HepG2 (cell line): Measurements from ENCODE around the gene HS3ST5. TPM values are rescaled to one million over a fixed set of nuclear protein-coding genes. Genes with fewer than 3 reads are reported as not detected.

Source experiments
- ATAC-seq: fragments of 200-7000 bp; cut with Tn5 transposase; 3 replicates; pipeline ENCODE4 v1.9.1; 2020; ENCODE audit warnings: mild to moderate bottlenecking, moderate library complexity
- BruUV-seq: library from RNA; stranded (reverse); fragments of 400-500 nt; replicated peaks from 2 replicates; lab custom pipeline; 2021; lab: Mats Ljungman, UMichigan
- CTCF ChIA-PET: fragments of 300-600 bp; formaldehyde crosslinking; extraction: SDS; loops from one replicate; lab custom pipeline; 2021; ENCODE audit warnings: low total read pairs, inconsistent platforms, low intra/inter-chr PET ratio; lab: Yijun Ruan, JAX
- POLR2A ChIA-PET: fragments of 350-600 bp; sonication (Branson Sonifier 250); formaldehyde crosslinking; loops from one replicate; lab custom pipeline; 2020; ENCODE audit warnings: antibody characterized with exemption, inconsistent platforms; lab: Yijun Ruan, JAX
- DNase-seq: peaks from one replicate; pipeline ENCODE4 v3.0.0-alpha.2; 2015; ENCODE audit warnings: low spot score
- FAIRE-seq: peaks from 3 replicates; lab custom pipeline; 2011; peaks lifted over from hg19 to GRCh38; lab: Jason Lieb, UNC
- H2AFZ ChIP-seq: one replicate; pipeline ENCODE4 v1.6.1; 2011; ENCODE audit warnings: low read length, inconsistent platforms
- H3K27ac ChIP-seq: fragments of 300-600 bp; 3 replicates; pipeline ENCODE4 v1.8.0; 2011; ENCODE audit warnings: mixed run types, mild to moderate bottlenecking, mixed read lengths, low read length, inconsistent platforms; ENCODE audit not compliant: insufficient read depth; ENCODE audit errors: extremely low read length
- H3K27me3 ChIP-seq, 2 experiments: fragments of 200-600 bp in 1 of 2; 2 replicates in 1 of 2; 3 replicates in 1 of 2; pipeline versions ENCODE4 v1.6.0 to v1.8.0; 2011; ENCODE audit warnings: low read length in 2 of 2, mild to moderate bottlenecking in 2 of 2, moderate library complexity in 2 of 2, inconsistent platforms in 1 of 2; ENCODE audit not compliant: insufficient read depth in 2 of 2, control insufficient read depth in 1 of 2
- H3K36me3 ChIP-seq, 2 experiments: fragments of 200-600 bp in 1 of 2; replicated peaks in 1 of 2; 2 replicates in 1 of 2; 3 replicates in 1 of 2; pipeline versions ENCODE4 v1.5.1 to v1.8.0; 2011; ENCODE audit warnings: low read length in 2 of 2, inconsistent platforms in 1 of 2; ENCODE audit not compliant: insufficient read depth in 2 of 2, control insufficient read depth in 1 of 2
- H3K4me1 ChIP-seq: 2 replicates; pipeline ENCODE4 v1.5.1; 2012; ENCODE audit warnings: low read length, inconsistent platforms; ENCODE audit not compliant: insufficient read depth
- H3K4me2 ChIP-seq: 2 replicates; pipeline ENCODE4 v1.6.0; 2011; ENCODE audit warnings: low read depth, low read length, inconsistent platforms
- H3K4me3 ChIP-seq, 3 experiments: fragments of 200-600 bp in 1 of 3; sonication (generic), shearing (Covaris generic) in 1 of 3; replicated peaks in 1 of 3; 2 replicates each; pipeline ENCODE4 v1.5.1; 2011 to 2016; ENCODE audit warnings: low read length in 3 of 3, inconsistent platforms in 2 of 3, low read depth in 2 of 3, mild to moderate bottlenecking in 2 of 3, control low read depth in 1 of 3, mixed read lengths in 1 of 3; ENCODE audit not compliant: insufficient read depth in 1 of 3
- H3K79me2 ChIP-seq: one replicate; pipeline ENCODE4 v1.6.1; 2011; ENCODE audit warnings: low read length, inconsistent platforms; ENCODE audit not compliant: insufficient read depth
- H3K9ac ChIP-seq: 2 replicates; pipeline ENCODE4 v1.6.0; 2011; ENCODE audit warnings: mild to moderate bottlenecking, low read depth, low read length, inconsistent platforms; ENCODE audit not compliant: insufficient read depth
- H3K9me3 ChIP-seq: 2 replicates; pipeline ENCODE4 v1.5.1; 2012; ENCODE audit warnings: mild to moderate bottlenecking, low read length
- H4K20me1 ChIP-seq: 2 replicates; pipeline ENCODE4 v1.6.0; 2011; ENCODE audit warnings: inconsistent platforms, mild to moderate bottlenecking, low read length, moderate library complexity; ENCODE audit not compliant: insufficient read depth
- ATF7 ChIP-seq, 2 experiments: fragments of 450-650 bp in 1 of 2; sonication (generic) in 1 of 2; formaldehyde crosslinking in 1 of 2; IDR thresholded peaks; 2 replicates each; pipeline versions ENCODE4 v1.4.0 to v1.6.1; 2016 to 2020; ENCODE audit warnings: antibody characterized with exemption in 1 of 2, mild to moderate bottlenecking in 1 of 2, missing genetic modification reagents in 1 of 2
- CREB1 ChIP-seq, 2 experiments: fragments of 450-650 bp in 1 of 2; IDR thresholded peaks; 2 replicates each; pipeline ENCODE4 v1.6.1; 2016 to 2017; ENCODE audit warnings: control low read depth in 1 of 2, mild to moderate bottlenecking in 1 of 2, missing compliant biosample characterization in 1 of 2, missing genetic modification characterization in 1 of 2
- DNMT1 ChIP-seq: sonication (generic); formaldehyde crosslinking; IDR thresholded peaks from 2 replicates; pipeline ENCODE4 v1.5.1; 2020; ENCODE audit warnings: mild to moderate bottlenecking, missing genetic modification reagents
- HDAC2 ChIP-seq: sonication (generic); formaldehyde crosslinking; IDR thresholded peaks from 2 replicates; pipeline ENCODE4 v1.4.0; 2020; ENCODE audit warnings: missing genetic modification reagents
- HMG20A ChIP-seq: IDR thresholded peaks from 2 replicates; pipeline ENCODE4 v1.6.1; 2016; ENCODE audit warnings: borderline replicate concordance
- NR2F2 ChIP-seq: IDR thresholded peaks from 2 replicates; pipeline ENCODE4 v1.6.1; 2012; ENCODE audit warnings: low read depth, inconsistent platforms, borderline replicate concordance
- PAXIP1 ChIP-seq: sonication (generic); formaldehyde crosslinking; conservative IDR thresholded peaks from 2 replicates; pipeline ENCODE4 v1.4.0; 2020; ENCODE audit warnings: mild to moderate bottlenecking, missing genetic modification reagents, moderate library complexity
- ZNF44 ChIP-seq: sonication (generic); formaldehyde crosslinking; IDR thresholded peaks from 2 replicates; pipeline ENCODE4 v1.5.1; 2020; ENCODE audit warnings: mild to moderate bottlenecking, missing genetic modification reagents
- in situ Hi-C: cut with HindIII; loops from 2 replicates; pipeline ENCODE4 v1.10.0; 2017; ENCODE audit warnings: low pct_unique_long_range_greater_than_20kb; ENCODE audit not compliant: extremely low pct_ligation_motif_present
- intact Hi-C: fragments of 100-400 bp; cut with micrococcal nuclease; formaldehyde crosslinking; loops from one replicate; pipeline ENCODE4 v1.10.0; 2022; ENCODE audit not compliant: unreplicated experiment
- polyA plus RNA-seq, 8 experiments: library from polyadenylated mRNA; depleted of rRNA in 3 of 8; stranded (reverse) in 7 of 8; unstranded in 1 of 8; fragments of >200 nt; fragmentation: Illumina TruSeq in 4 of 8; extraction: Trizol in 4 of 8; gene quantifications; 2 replicates each; pipeline versions ENCODE4 v1.2.1 to v1.2.3, GENCODE V29; 2011 to 2016; ENCODE audit warnings: low read depth in 4 of 8, missing spikeins in 1 of 8, mixed read lengths in 1 of 8; ENCODE audit not compliant: insufficient read depth in 1 of 8
- total RNA-seq, 5 experiments: library from RNA; depleted of rRNA; stranded (reverse); fragments of >200 nt; fragmentation: Illumina TruSeq; extraction: Trizol; gene quantifications; 2 replicates each; pipeline ENCODE4 v1.2.3, GENCODE V29; 2016; ENCODE audit warnings: low read depth in 1 of 5
- TF ChIP-seq, protein P1 (sequence below): sonication (generic); formaldehyde crosslinking; IDR thresholded peaks from 2 replicates; pipeline ENCODE4 v1.5.0; 2020; ENCODE audit warnings: missing genetic modification reagents, mild to moderate bottlenecking, borderline replicate concordance

Gene HS3ST5
- total and polyA plus RNA-seq, 2 of the 13 experiments (the other 11 are each of a cell fraction or from before 2014, with no cell fraction given), result 1.1 to 1.6 TPM

GRCh38 chr6:114366899-114367298, 24.1 kb upstream of the HS3ST5 start:
- H3K4me1 ChIP-seq, result peaks cover 15% of the 10 kb centered on the region
- DNase-seq, result no peak
- no peaks in the 10 kb centered on the region for H3K36me3 ChIP-seq
- intact Hi-C loops, result no loop called here
- POLR2A ChIA-PET, result no interaction called here
- H3K9ac ChIP-seq, result no peak overlapping the region
- TF ChIP-seq PAXIP1 (CRISPR knock-in tag), result no peak
- no peak for TF ChIP-seq ZNF44 (CRISPR knock-in tag)
- TF ChIP-seq HDAC2 (CRISPR knock-in tag), result no peak
- TF ChIP-seq NR2F2, result no peak
- no peak for TF ChIP-seq DNMT1
- no peak for TF ChIP-seq HMG20A (CRISPR knock-in tag)
- peak; percentile 67 for TF ChIP-seq CREB1 (IDR thresholded peaks at IDR 0.05)
- TF ChIP-seq CREB1 (CRISPR knock-in tag; IDR thresholded peaks at IDR 0.05), result no peak
- TF ChIP-seq ATF7 (IDR thresholded peaks at IDR 0.05), result peak; percentile 90
- no peak for TF ChIP-seq ATF7 (CRISPR knock-in tag; IDR thresholded peaks at IDR 0.05)
- TF ChIP-seq, protein P1, sequence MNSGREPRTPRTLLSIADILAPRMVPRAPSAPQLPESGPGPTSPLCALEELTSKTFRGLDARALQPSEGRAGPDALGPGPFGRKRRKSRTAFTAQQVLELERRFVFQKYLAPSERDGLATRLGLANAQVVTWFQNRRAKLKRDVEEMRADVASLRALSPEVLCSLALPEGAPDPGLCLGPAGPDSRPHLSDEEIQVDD, result no peak
- H3K4me3 ChIP-seq, result no peak overlapping the region
- no peak for FAIRE-seq
- H4K20me1 ChIP-seq, result no peaks in the 10 kb centered on the region
- H3K9me3 ChIP-seq, result no peaks in the 10 kb centered on the region
- in situ Hi-C loops, result no loop called here
- H2AFZ ChIP-seq, result no peak overlapping the region
- CTCF ChIA-PET, result no interaction called here
- no peaks in the 10 kb centered on the region for H3K79me2 ChIP-seq
- H3K4me2 ChIP-seq, result no peak overlapping the region
- no peaks in the 10 kb centered on the region for H3K27me3 ChIP-seq
- no peak overlapping the region for H3K27ac ChIP-seq
- no peak for ATAC-seq
- BruUV-seq, result no TSS peak
